GM19438 (cell line): ENCODE measurements around the gene SKI.

Experiments
- ATAC-seq: cut with Tn5 transposase; IDR thresholded peaks from one replicate; pipeline ENCODE4 v1.9.1; 2021; ENCODE audit warnings: low read depth; ENCODE audit not compliant: unreplicated experiment

SKI gene

GRCh38 chr1:2228694-2229036, 546 bp downstream of the SKI start:
- ATAC-seq = no peak

DNA sequence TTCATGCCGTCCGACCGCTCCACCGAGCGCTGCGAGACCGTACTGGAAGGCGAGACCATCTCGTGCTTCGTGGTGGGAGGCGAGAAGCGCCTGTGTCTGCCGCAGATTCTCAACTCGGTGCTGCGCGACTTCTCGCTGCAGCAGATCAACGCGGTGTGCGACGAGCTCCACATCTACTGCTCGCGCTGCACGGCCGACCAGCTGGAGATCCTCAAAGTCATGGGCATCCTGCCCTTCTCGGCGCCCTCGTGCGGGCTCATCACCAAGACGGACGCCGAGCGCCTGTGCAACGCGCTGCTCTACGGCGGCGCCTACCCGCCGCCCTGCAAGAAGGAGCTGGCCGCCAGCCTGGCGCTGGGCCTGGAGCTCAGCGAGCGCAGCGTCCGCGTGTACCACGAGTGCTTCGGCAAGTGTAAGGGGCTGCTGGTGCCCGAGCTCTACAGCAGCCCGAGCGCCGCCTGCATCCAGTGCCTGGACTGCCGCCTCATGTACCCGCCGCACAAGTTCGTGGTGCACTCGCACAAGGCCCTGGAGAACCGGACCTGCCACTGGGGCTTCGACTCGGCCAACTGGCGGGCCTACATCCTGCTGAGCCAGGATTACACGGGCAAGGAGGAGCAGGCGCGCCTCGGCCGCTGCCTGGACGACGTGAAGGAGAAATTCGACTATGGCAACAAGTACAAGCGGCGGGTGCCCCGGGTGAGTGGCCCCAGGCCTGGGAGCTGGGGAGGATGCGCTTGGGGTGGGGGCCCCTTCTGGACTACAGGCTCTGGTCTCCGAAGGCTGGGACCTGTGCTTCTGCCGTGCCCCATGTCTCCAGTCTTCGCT, 1.1 kb downstream of the SKI start:
- ATAC-seq = no peak

DNA sequence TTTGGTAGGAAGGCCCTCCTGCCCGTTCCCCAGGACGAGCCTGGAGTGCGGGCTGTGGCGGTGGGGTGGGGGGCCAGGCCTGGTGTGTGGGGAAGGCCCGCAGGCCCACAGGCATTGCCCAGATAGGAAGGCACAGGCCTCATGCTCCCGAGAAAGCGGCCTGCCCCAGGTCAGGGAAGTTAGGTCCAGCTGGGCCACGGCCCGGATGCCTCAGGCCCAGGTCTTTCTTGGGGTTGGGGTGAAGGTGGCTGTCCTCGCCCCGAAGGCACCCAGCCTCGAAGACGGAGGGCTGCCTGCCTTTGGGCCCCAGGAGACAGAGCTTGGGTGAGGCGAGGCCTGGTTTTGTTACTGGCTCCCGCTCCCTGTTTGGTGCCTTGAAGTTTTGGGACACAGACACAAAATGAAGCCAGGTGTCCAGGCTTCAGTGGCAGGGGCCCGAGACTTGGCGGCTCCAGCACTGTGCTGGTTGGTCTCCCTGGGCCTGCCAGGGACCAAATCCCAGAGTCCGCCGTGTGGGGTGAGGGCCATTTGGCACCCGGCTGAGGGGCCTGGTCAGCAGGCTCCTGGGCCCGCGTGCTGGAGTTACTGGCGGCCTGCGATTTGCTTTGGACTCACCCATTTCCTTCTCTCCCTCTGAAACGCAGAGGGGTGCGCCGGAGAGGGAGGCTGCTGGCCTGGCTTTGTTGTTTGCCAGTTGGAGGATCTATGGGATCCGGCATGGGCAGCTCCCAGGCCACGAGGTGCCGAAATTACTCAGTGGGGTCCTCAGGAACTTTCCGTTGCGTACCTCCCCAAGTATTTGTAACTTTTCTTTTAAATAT, 2.0 kb downstream of the SKI start:
- ATAC-seq = no peak

- ATAC-seq = no peak
Measured at GRCh38 chr1:2230781-2231531, 2.8 kb downstream of the SKI start.

DNA sequence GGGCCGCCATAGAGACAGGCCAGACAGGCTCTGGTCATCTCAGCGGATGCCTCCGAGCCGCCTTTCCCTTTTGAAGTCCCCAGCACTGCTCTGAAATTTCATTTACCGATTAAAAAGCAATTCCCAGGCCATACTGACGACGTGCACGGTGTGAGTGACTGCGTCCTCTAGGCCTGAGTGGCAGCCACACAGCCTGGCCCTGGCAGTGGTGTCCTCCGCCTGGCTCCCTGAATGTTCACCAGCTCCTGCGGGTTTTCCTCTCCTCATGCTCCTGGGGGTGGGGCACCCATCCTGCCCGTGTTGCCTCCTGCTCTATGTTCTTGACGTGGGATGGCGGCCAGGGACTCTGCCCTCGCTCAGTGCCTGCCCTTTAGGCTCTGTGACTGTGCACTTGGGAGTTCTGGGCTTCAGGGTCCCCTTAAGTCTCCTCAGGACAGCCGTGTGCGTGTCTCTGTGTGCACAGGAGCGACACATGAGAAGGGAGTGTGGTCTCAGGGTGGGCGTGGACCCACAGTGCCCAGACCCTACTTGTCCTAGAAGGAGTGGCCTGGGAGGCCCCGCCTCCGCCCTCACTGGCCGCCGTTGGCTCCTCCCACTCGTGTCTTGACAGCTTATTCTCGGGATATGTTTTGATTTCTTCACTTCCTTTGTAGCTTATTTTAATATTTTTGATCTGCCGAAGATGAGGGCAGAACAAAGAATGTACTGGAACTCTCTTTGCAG, 3.6 kb downstream of the SKI start:
- ATAC-seq = no peak

DNA sequence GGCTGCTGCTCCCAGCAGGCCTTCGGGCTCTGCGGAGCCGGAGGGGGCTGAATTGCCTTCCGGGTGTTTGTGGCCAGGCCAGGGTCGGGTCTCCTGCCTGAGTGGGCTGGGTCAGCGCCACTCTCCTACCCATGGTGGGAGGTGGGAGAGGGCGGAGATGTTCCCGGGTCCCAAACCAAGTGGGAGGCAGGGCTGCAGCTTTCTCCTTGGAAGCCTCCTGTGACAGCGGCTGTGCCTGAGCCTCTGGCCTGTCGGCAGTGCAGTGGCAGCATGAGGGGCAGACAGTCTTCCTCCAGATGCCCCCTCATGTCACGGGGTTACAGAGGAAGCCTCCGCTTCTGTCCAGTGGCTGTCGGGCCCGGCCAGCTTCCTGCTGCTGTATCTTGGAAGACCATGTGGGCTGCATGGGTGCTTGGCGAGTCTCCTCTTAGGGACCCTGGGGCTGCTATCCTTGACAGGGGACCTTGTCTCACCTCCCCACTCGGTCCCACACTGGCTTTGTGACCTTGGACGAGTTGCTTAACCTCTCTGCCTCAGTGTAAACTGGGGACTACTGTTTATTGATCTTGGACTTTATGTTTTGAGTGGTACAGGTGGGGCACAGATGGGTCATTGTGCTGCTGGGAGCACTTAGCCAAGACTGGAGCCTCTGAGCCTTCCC, 4.3 kb downstream of the SKI start:
- ATAC-seq = no peak

GRCh38 chr1:2232916-2233438, 4.9 kb downstream of the SKI start:
- no peak for ATAC-seq

DNA sequence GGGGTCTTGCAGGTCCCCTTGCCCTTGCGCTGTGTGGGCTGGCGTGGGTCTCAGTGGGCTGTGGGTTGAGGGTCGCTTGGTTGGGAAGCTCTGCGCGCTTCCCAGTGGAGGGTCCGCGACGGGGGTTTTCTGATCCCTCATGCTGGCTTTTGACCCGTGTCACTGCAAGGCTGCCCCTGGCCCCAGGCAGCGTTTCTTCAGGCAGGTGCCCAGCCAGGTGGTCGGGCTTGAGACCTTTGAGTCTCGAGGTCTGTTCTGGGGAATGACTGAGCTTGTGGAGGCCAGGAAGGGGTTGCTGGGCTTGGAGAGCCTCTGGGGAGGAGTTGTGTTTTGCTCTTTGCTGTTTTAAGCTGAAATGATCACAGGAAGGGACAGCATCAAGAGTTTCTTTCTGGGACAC, 5.3 kb downstream of the SKI start:
- no peak for ATAC-seq

- ATAC-seq = no peak
Measured at GRCh38 chr1:2233997-2234761, 6.1 kb downstream of the SKI start.

DNA sequence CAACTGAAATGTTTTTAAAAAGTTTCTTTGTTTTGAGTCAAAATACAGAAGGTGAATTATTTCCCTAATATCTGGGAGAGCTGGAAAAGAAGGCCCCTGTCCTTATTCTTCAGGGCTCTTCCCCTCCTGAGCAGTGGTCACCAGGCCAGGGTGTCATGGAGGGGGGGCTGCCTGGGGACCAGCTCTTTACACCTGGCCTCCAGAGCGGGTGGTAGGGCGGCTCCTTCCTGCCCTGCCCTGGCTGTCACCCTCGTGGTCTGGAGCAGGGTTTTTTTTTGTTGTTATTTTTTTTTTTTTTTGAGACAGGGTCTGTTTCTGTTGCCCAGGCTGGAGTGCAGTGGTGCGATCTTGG, 6.6 kb downstream of the SKI start:
- ATAC-seq = no peak

DNA sequence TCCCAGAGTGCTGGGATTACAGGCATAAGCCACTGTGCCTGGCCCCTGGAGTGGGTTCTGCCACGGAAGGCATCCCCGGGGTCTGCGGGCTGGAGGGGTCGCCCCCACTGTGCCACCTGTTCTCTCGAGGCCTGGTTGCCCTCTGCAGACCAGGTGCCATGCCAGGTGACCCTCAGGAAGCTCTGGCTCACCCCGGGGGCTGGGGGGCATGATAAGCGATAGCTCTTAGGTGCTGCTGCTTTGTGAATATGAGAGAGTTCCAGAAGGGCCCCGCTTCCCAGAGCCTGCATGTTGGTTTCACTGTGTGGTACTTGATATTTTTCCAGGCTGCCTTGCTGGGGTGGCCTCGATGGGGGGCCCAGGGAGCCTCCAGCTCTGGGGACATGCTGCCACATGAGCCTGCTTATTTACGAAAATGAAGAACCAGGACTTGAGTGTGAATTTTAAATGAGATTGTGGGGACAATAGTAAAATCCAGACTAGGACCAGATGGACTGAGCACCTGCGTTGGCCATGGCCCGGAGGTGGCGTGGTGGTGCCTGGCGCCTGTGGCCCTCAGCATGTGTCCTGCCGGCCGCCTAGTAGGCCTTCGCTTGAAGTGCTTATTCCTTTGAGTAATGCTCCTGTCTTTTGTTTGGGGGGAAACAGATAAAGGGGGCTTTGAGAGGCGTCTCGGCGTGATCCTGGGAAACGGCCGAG, 7.3 kb downstream of the SKI start:
- no peak for ATAC-seq

- no peak for ATAC-seq
Measured at GRCh38 chr1:2236695-2237677, 8.9 kb downstream of the SKI start.

- no peak for ATAC-seq
Measured at GRCh38 chr1:2237773-2238172, 9.7 kb downstream of the SKI start.

- ATAC-seq = no peak
Measured at GRCh38 chr1:2238361-2239012, 10.4 kb downstream of the SKI start.

DNA sequence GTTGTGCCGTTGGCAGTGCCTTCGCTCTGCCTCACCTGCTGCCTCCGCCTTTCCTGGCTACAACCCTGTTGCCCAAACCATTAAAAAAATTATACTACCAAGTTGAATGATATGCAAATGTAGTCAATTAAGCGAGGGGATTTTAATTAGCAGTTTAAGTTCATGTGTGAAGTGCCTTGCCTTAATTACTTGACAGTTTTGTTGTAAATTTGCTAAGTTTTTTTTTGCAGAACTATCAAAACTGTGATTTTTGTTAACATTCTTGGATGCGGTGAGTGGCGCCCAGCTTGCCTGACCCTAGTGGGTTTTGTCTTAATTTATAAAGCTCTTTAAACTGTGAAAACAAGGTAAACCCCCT, 10.9 kb downstream of the SKI start:
- ATAC-seq = no peak

- ATAC-seq = no peak
Measured at GRCh38 chr1:2239384-2239985, 11.4 kb downstream of the SKI start.
